ENCODE results near the gene CBR3. TPM values are rescaled to one million over a fixed set of nuclear protein-coding genes. Genes with fewer than 3 reads are reported as not detected.

Gene CBR3
- total and polyA plus RNA-seq, 2 donors (not counting 3 experiments of a cell fraction or from before 2014, with no cell fraction given): 9.7 to 13.3 TPM

DNA sequence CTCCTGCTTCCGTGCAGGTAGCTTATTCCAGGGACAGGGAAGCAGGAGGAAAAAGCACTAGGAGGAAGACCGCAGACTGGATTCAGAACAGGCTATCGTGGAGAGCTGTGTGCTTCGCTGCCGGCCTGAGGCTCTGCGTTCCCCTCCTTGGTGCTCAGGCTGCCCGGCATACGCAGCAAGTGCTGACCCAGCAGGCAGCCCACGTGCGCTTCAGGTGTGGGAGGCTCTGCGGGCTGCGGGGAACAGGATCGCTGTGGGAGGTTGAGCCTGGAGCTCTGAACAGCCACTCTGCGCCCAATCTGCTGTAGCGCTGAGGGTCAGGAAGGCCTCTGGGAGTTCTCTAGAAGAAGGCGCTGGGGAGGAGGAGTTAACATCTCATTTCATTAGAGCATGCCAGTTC lies 49.7 kb downstream of the CBR3 start:
- H2AFZ ChIP-seq (ENCODE audit: low read depth, low read length): no peak overlapping the region
- no peak overlapping the region for H3K4me2 ChIP-seq (ENCODE audit: insufficient read depth, low read length)
- BruUV-seq (replicated peaks): no TSS peak
- dilution Hi-C loops (cut with MboI; ENCODE audit: extremely low pct_ligation_motif_present, low sequenced_read_pairs) (no loop called here), intact Hi-C loops (cut with micrococcal nuclease) (no loop called here)
- CTCF ChIA-PET: no interaction called here
- H4K20me1 ChIP-seq (replicated peaks; ENCODE audit: control insufficient read depth, extremely low read depth, insufficient read depth, low read length): no peaks in the 10 kb centered on the region
- TF ChIP-seq POLR2AphosphoS5 (IDR thresholded peaks at IDR 0.05; ENCODE audit: insufficient read depth, low read depth, low read length): no peak
- TF ChIP-seq, protein P1, sequence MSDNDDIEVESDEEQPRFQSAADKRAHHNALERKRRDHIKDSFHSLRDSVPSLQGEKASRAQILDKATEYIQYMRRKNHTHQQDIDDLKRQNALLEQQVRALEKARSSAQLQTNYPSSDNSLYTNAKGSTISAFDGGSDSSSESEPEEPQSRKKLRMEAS (IDR thresholded peaks at IDR 0.05; ENCODE audit: insufficient read depth, insufficient read length): no peak
- no peaks in the 10 kb centered on the region for H3K9me3 ChIP-seq (replicated peaks; ENCODE audit: control insufficient read depth, insufficient read depth, low read length)
- no peaks in the 10 kb centered on the region for H3K79me2 ChIP-seq (ENCODE audit: control insufficient read depth, insufficient read depth, low read length)
- no peaks in the 10 kb centered on the region for H3K9me1 ChIP-seq (replicated peaks; ENCODE audit: control insufficient read depth, extremely low read depth, insufficient read depth, low read length)
- no peak overlapping the region for H3K4me3 ChIP-seq (replicated peaks in 1 of 3; ENCODE audit: insufficient read depth in 1 of 3, low read depth in 1 of 3, low read length in 3 of 3)
- no peak for DNase-seq (ENCODE audit: low read depth, low spot score)
- FAIRE-seq: no peak
- H3K27me3 ChIP-seq (ENCODE audit: control insufficient read depth in 2 of 2, insufficient read depth in 2 of 2, low read length in 2 of 2): no peaks in the 10 kb centered on the region
- no peak overlapping the region for H3K9ac ChIP-seq (replicated peaks; ENCODE audit: extremely low read depth, insufficient read depth, low read length)
- H3K36me3 ChIP-seq (ENCODE audit: control insufficient read depth in 2 of 2, extremely low read depth in 1 of 2, insufficient read depth in 2 of 2, low read length in 2 of 2): no peaks in the 10 kb centered on the region
- no peaks in the 10 kb centered on the region for H3K4me1 ChIP-seq (ENCODE audit: control insufficient read depth, extremely low read depth, insufficient read depth, low read length)
- no peak overlapping the region for H3K27ac ChIP-seq (ENCODE audit: insufficient read depth, low read depth, low read length)
- POLR2A ChIA-PET: no interaction called here

DNA sequence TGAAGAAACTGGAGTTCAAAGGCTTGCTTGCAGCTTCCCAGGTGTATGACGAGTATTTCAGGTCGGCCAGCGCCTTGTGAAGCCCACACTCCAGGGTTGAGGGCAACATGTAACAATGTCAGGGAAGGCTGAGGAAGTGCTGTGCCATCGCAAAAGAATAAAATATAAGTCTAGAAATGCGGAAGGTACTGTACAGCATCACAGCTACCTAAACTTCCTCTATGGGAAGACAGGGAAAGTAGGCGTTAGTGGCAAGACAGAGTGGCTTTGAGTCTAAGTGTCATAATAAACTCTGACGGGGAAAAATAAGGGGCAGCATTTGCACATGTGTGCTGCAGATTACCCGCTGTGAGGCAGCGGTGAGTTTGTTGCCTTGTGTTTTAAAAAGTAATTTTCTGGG lies 50.6 kb downstream of the CBR3 start:
- no peaks in the 10 kb centered on the region for H3K36me3 ChIP-seq (ENCODE audit: control insufficient read depth in 2 of 2, extremely low read depth in 1 of 2, insufficient read depth in 2 of 2, low read length in 2 of 2)
- dilution Hi-C loops (cut with MboI; ENCODE audit: extremely low pct_ligation_motif_present, low sequenced_read_pairs) (no loop called here), intact Hi-C loops (cut with micrococcal nuclease) (no loop called here)
- FAIRE-seq (no peak), DNase-seq (ENCODE audit: low read depth, low spot score) (no peak)
- CTCF ChIA-PET: interaction anchor here (2.2 kb wide), 1 partner anchor 11 kb away, joined by 5 read pairs; no protein-coding TSS in a partner anchor
- TF ChIP-seq MYC (IDR thresholded peaks at IDR 0.05; ENCODE audit: low read depth, low read length): no peak
- no peak for TF ChIP-seq EZH2 (IDR thresholded peaks at IDR 0.05; ENCODE audit: borderline replicate concordance, low read depth, low read length, severe bottlenecking)
- no peak for TF ChIP-seq POLR2AphosphoS5 (IDR thresholded peaks at IDR 0.05; ENCODE audit: insufficient read depth, low read depth, low read length)
- TF ChIP-seq JUN (IDR thresholded peaks at IDR 0.05; ENCODE audit: borderline replicate concordance, insufficient read depth, insufficient read length, low read depth): no peak
- TF ChIP-seq, protein P2, sequence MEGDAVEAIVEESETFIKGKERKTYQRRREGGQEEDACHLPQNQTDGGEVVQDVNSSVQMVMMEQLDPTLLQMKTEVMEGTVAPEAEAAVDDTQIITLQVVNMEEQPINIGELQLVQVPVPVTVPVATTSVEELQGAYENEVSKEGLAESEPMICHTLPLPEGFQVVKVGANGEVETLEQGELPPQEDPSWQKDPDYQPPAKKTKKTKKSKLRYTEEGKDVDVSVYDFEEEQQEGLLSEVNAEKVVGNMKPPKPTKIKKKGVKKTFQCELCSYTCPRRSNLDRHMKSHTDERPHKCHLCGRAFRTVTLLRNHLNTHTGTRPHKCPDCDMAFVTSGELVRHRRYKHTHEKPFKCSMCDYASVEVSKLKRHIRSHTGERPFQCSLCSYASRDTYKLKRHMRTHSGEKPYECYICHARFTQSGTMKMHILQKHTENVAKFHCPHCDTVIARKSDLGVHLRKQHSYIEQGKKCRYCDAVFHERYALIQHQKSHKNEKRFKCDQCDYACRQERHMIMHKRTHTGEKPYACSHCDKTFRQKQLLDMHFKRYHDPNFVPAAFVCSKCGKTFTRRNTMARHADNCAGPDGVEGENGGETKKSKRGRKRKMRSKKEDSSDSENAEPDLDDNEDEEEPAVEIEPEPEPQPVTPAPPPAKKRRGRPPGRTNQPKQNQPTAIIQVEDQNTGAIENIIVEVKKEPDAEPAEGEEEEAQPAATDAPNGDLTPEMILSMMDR (IDR thresholded peaks at IDR 0.05; ENCODE audit: extremely low read depth in 1 of 2, insufficient read depth in 1 of 2, low read depth in 1 of 2, low read length in 2 of 2): no peak
- TF ChIP-seq POLR2A (IDR thresholded peaks at IDR 0.05; ENCODE audit: low read depth, low read length): no peak
- no peak for TF ChIP-seq GATA2 (IDR thresholded peaks at IDR 0.05; ENCODE audit: insufficient read depth, insufficient read length, low read depth, low read length)
- TF ChIP-seq, protein P1 (IDR thresholded peaks at IDR 0.05; ENCODE audit: insufficient read depth, insufficient read length): no peak
- TF ChIP-seq FOS (IDR thresholded peaks at IDR 0.05; ENCODE audit: borderline replicate concordance, insufficient read depth, low read length): no peak
- POLR2A ChIA-PET: no interaction called here
- no peak overlapping the region for H3K4me2 ChIP-seq (ENCODE audit: insufficient read depth, low read length)
- H3K4me3 ChIP-seq (replicated peaks in 1 of 3; ENCODE audit: insufficient read depth in 1 of 3, low read depth in 1 of 3, low read length in 3 of 3): no peak overlapping the region
- H3K9ac ChIP-seq (replicated peaks; ENCODE audit: extremely low read depth, insufficient read depth, low read length): no peak overlapping the region
- H3K27ac ChIP-seq (ENCODE audit: insufficient read depth, low read depth, low read length): no peak overlapping the region
- H3K9me1 ChIP-seq (replicated peaks; ENCODE audit: control insufficient read depth, extremely low read depth, insufficient read depth, low read length): no peaks in the 10 kb centered on the region
- no peaks in the 10 kb centered on the region for H3K79me2 ChIP-seq (ENCODE audit: control insufficient read depth, insufficient read depth, low read length)
- H3K9me3 ChIP-seq (replicated peaks; ENCODE audit: control insufficient read depth, insufficient read depth, low read length): no peaks in the 10 kb centered on the region
- no peaks in the 10 kb centered on the region for H4K20me1 ChIP-seq (replicated peaks; ENCODE audit: control insufficient read depth, extremely low read depth, insufficient read depth, low read length)
- H2AFZ ChIP-seq (ENCODE audit: low read depth, low read length): no peak overlapping the region
- no peaks in the 10 kb centered on the region for H3K27me3 ChIP-seq (ENCODE audit: control insufficient read depth in 2 of 2, insufficient read depth in 2 of 2, low read length in 2 of 2)
- no TSS peak for BruUV-seq (replicated peaks)
- no peaks in the 10 kb centered on the region for H3K4me1 ChIP-seq (ENCODE audit: control insufficient read depth, extremely low read depth, insufficient read depth, low read length)

Measured in endothelial cell of umbilical vein (primary cell).